DND-41 (cell line): ENCODE data around the gene PFDN1.

ENCODE experiments used
- ATAC-seq: fragments of 200-7000 bp; cut with Tn5 transposase; 3 replicates; pipeline ENCODE4 v1.9.1; 2021; ENCODE audit warnings: low read depth; ENCODE audit not compliant: insufficient read depth
- DNase-seq: peaks from one replicate; pipeline ENCODE4 v3.0.0-alpha.2; 2020
- H2AFZ ChIP-seq: 2 replicates; pipeline ENCODE4 v1.6.0; 2012; ENCODE audit warnings: low read depth, low read length
- H3K27ac ChIP-seq: 2 replicates; pipeline ENCODE4 v1.5.1; 2012; ENCODE audit warnings: low read length, inconsistent platforms
- H3K27me3 ChIP-seq: fragments of 200-600 bp; sonication (generic); 2 replicates; pipeline ENCODE4 v1.6.0; 2012; ENCODE audit warnings: low read length, mild to moderate bottlenecking, inconsistent platforms; ENCODE audit not compliant: insufficient read depth, poor library complexity
- H3K36me3 ChIP-seq: 2 replicates; pipeline ENCODE4 v1.5.1; 2012; ENCODE audit warnings: low read length, inconsistent platforms; ENCODE audit not compliant: insufficient read depth
- H3K4me1 ChIP-seq: 2 replicates; pipeline ENCODE4 v1.5.1; 2012; ENCODE audit warnings: mild to moderate bottlenecking, low read length; ENCODE audit not compliant: insufficient read depth
- H3K4me2 ChIP-seq: 2 replicates; pipeline ENCODE4 v1.6.0; 2012; ENCODE audit warnings: mild to moderate bottlenecking, moderate library complexity, low read length, inconsistent platforms; ENCODE audit not compliant: insufficient read depth
- H3K4me3 ChIP-seq, 2 experiments: fragments of 200-600 bp in 1 of 2; shearing (Covaris generic) in 1 of 2; 2 replicates each; pipeline ENCODE4 v1.5.1; 2012 to 2016; ENCODE audit warnings: inconsistent platforms in 2 of 2, low read length in 2 of 2, mild to moderate bottlenecking in 2 of 2, low read depth in 1 of 2, moderate library complexity in 1 of 2
- H3K79me2 ChIP-seq: 2 replicates; pipeline ENCODE4 v1.6.0; 2012; ENCODE audit warnings: low read length, inconsistent platforms; ENCODE audit not compliant: insufficient read depth
- H3K9ac ChIP-seq: 2 replicates; pipeline ENCODE4 v1.6.0; 2012; ENCODE audit warnings: low read depth, mild to moderate bottlenecking, inconsistent platforms, low read length, moderate library complexity
- H3K9me3 ChIP-seq: 2 replicates; pipeline ENCODE4 v1.5.1; 2012; ENCODE audit warnings: low read length, moderate library complexity, mild to moderate bottlenecking, inconsistent platforms; ENCODE audit not compliant: insufficient read depth, severe bottlenecking
- H4K20me1 ChIP-seq: 2 replicates; pipeline ENCODE4 v1.6.0; 2012; ENCODE audit warnings: low read length; ENCODE audit not compliant: insufficient read depth
- EZH2 ChIP-seq: IDR thresholded peaks from 3 replicates; pipeline ENCODE4 v1.6.1; 2012; ENCODE audit warnings: borderline replicate concordance, low read depth, mild to moderate bottlenecking, moderate library complexity, low read length, inconsistent platforms; ENCODE audit not compliant: severe bottlenecking
- TF ChIP-seq, protein P1 (sequence below): IDR thresholded peaks from 2 replicates; pipeline ENCODE4 v1.5.1; 2012; ENCODE audit warnings: borderline replicate concordance, low read length, moderate library complexity, mild to moderate bottlenecking; ENCODE audit not compliant: poor library complexity, severe bottlenecking; ENCODE audit errors: extremely low read depth

PFDN1 gene, protein sequence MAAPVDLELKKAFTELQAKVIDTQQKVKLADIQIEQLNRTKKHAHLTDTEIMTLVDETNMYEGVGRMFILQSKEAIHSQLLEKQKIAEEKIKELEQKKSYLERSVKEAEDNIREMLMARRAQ

DNA sequence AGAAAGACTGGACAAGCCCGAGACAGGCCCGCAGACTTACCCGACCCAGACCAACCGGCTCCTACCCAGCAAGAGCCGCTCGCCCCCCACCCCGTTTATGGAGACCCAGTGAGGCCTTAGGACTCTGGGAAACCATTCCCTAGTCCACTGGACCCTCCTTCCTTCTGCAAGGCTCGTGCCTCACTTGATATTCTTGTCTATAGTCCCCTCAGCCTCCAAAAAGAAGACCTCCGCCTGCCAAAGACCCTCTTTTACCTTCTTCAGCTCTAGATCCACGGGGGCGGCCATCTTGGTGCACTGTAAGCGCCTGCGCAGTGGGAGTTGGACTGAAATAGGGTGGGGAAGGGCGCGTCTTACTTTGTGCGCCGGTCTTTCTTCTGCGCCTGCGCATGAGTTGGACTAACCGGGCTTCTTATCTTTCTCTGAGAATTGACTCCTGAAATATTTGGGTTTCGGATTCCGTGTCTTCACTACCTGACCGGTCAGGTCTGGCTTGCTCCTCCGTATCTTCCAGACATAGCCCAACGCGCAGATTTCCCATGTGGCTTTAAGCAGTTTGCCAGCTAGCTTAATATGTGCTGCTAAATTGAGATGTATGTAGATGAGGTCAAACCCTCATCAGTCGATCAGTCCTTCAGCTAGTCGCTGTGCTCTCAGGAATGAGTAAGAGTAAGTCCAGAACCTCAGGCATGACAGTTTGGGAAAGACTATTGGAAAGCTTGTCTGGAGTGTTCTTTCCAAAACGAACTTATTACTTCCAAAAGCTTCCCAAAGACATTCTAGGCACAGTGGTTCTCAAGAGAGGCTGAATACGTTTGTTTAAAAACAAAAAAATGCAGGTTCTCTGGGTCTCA lies at the start of gene PFDN1:
PFDN1 (minus strand) TSS at position 316 of the 854 bp plus-strand sequence; CDS start at position 288, 28 bp downstream.
- peak; percentile 97 for ATAC-seq
- H3K9me3 ChIP-seq: no peaks in the 10 kb centered on the region
- H3K4me3 ChIP-seq: peak within 1 kb of the TSS; percentile 92
- H4K20me1 ChIP-seq: no peaks in the 10 kb centered on the region
- H3K4me1 ChIP-seq: peaks cover 36% of the 10 kb centered on the region
- peak within 1 kb of the TSS; percentile 92 for H2AFZ ChIP-seq
- H3K36me3 ChIP-seq: peaks cover 24% of the 10 kb centered on the region
- peaks cover 3% of the 10 kb centered on the region for H3K27me3 ChIP-seq
- peak within 1 kb of the TSS; percentile 91 for H3K27ac ChIP-seq
- H3K4me2 ChIP-seq: peak within 1 kb of the TSS; percentile 78
- peak; percentile 94 for DNase-seq
- H3K9ac ChIP-seq: peak within 1 kb of the TSS; percentile 85
- TF ChIP-seq, protein P1, sequence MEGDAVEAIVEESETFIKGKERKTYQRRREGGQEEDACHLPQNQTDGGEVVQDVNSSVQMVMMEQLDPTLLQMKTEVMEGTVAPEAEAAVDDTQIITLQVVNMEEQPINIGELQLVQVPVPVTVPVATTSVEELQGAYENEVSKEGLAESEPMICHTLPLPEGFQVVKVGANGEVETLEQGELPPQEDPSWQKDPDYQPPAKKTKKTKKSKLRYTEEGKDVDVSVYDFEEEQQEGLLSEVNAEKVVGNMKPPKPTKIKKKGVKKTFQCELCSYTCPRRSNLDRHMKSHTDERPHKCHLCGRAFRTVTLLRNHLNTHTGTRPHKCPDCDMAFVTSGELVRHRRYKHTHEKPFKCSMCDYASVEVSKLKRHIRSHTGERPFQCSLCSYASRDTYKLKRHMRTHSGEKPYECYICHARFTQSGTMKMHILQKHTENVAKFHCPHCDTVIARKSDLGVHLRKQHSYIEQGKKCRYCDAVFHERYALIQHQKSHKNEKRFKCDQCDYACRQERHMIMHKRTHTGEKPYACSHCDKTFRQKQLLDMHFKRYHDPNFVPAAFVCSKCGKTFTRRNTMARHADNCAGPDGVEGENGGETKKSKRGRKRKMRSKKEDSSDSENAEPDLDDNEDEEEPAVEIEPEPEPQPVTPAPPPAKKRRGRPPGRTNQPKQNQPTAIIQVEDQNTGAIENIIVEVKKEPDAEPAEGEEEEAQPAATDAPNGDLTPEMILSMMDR: no peak
- no peak for TF ChIP-seq EZH2
- peaks cover 47% of the 10 kb centered on the region for H3K79me2 ChIP-seq

DNA sequence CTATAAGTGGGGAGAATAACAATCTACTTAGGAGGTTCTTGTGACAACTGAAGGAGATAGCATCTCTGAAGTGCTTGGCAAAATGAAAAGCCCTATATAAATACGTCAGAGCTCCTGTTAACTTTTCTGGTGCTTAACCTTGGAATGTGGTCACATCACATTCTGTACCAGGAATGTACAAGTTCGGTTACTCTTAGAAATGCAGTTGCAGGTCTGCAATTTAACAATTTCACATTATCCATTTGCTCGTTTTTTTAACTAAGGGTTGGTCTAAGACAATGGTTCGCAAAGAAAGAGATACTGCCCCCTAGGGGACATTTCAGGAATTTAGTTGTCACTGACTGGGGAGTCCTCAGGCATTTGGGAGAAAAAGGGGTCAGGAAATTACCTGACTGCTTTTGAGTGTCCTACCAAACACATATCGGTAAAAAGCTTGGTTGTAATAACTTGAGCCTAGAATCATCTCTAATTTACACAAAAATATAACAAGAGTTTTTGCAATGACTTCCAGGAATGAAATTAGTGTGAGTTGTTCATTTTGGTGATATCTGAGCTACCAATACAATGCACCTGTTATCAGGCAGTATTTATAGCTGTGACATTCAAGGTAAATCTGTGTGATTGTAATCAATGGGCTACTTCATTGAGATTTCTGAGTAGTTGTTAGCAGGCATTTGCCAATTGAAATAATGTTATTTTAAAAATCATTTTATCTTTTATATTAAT lies 48.9 kb upstream of the PFDN1 start:
- Histone ChIP-seq H3K9ac (no peak overlapping the region), H3K4me3 (no peak overlapping the region), H2AFZ (0 out of 2 replicates have a peak overlapping the region, but pooled peaks have one; percentile 33), H3K79me2 (no peaks in the 10 kb centered on the region), H3K9me3 (no peaks in the 10 kb centered on the region), H4K20me1 (no peaks in the 10 kb centered on the region), H3K27ac (no peak overlapping the region), H3K4me2 (peak overlapping the region; percentile 50), H3K36me3 (no peaks in the 10 kb centered on the region), H3K4me1 (peaks cover 9% of the 10 kb centered on the region), H3K27me3 (peaks cover 13% of the 10 kb centered on the region)
- TF ChIP-seq EZH2: no peak
- TF ChIP-seq, protein P1: peak; percentile 91
- DNase-seq: peak; percentile 70
- peak; percentile 87 for ATAC-seq

DNA sequence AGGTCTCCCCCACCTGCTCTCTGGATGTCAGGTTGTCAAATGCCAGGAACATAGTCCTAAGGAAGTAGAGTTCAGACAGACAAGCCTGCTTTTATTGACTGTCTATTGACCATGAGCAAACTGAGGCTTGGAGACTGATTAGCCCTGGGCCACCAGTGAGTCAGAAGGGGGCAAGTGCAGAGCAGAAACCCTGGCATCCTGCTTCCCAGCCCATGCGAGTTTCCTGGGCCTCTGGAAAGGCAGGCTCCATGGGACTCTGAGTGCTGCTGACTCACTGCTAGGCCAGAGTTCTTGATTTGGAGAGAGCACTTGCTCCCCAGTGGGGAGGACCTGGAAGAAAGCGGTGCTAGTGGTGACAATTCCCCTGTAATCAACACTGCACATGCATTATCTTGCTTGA lies 46.3 kb upstream of the PFDN1 start:
- no peak for DNase-seq
- Histone ChIP-seq H3K9ac (no peak overlapping the region), H3K4me2 (no peak overlapping the region), H3K79me2 (no peaks in the 10 kb centered on the region), H3K36me3 (no peaks in the 10 kb centered on the region), H4K20me1 (0 out of 2 replicates have a peak, but pooled peaks cover 3% of the 10 kb centered on the region), H3K27ac (no peak overlapping the region), H3K4me3 (no peak overlapping the region), H3K27me3 (peaks cover 33% of the 10 kb centered on the region), H2AFZ (no peak overlapping the region), H3K9me3 (no peaks in the 10 kb centered on the region), H3K4me1 (peaks cover 22% of the 10 kb centered on the region)
- ATAC-seq: no peak
- no peak for TF ChIP-seq EZH2
- TF ChIP-seq, protein P1: no peak
